Mesenchymal stem cell (in vitro differentiated cells and primary cell): ENCODE measurements around the gene NIPBL.

Experiments
- DNase-seq: peaks from one replicate; pipeline ENCODE4 v3.0.0-alpha.2; 2013
- H2AFZ ChIP-seq: one replicate; pipeline ENCODE4 v1.6.1; 2013; ENCODE audit warnings: low read depth, mild to moderate bottlenecking, control low read depth, inconsistent platforms, low read length, moderate library complexity
- H2AK5ac ChIP-seq: 2 replicates; pipeline ENCODE4 v1.6.1; 2013; ENCODE audit warnings: low read length, moderate library complexity, mild to moderate bottlenecking, inconsistent platforms; ENCODE audit not compliant: severe bottlenecking
- H2BK120ac ChIP-seq: one replicate; pipeline ENCODE4 v1.6.1; 2013; ENCODE audit warnings: low read depth, mild to moderate bottlenecking, inconsistent platforms, low read length, moderate library complexity
- H2BK12ac ChIP-seq, 2 experiments: one replicate each; pipeline ENCODE4 v1.6.1; 2013; ENCODE audit warnings: inconsistent platforms in 2 of 2, low read length in 2 of 2, mild to moderate bottlenecking in 2 of 2, moderate library complexity in 2 of 2, control low read depth in 1 of 2
- H2BK15ac ChIP-seq: one replicate; pipeline ENCODE4 v1.6.1; 2013; ENCODE audit warnings: mild to moderate bottlenecking, low read depth, inconsistent platforms; ENCODE audit not compliant: poor library complexity, severe bottlenecking
- H2BK5ac ChIP-seq: 2 replicates; pipeline ENCODE4 v1.6.1; 2013; ENCODE audit warnings: low read depth, mild to moderate bottlenecking, low read length, control low read depth, inconsistent platforms; ENCODE audit not compliant: poor library complexity, severe bottlenecking
- H3K14ac ChIP-seq, 2 experiments: one replicate each; pipeline ENCODE4 v1.6.1; 2013; ENCODE audit warnings: inconsistent platforms in 2 of 2, low read length in 2 of 2, control low read depth in 1 of 2, mild to moderate bottlenecking in 1 of 2, moderate library complexity in 1 of 2
- H3K18ac ChIP-seq, 2 experiments: one replicate each; pipeline ENCODE4 v1.6.1; 2013; ENCODE audit warnings: inconsistent platforms in 2 of 2, low read length in 2 of 2, control low read depth in 1 of 2, low read depth in 1 of 2, mild to moderate bottlenecking in 1 of 2
- H3K23ac ChIP-seq, 2 experiments: one replicate each; pipeline ENCODE4 v1.6.1; 2013; ENCODE audit warnings: inconsistent platforms in 2 of 2, low read length in 2 of 2, mild to moderate bottlenecking in 2 of 2, moderate library complexity in 2 of 2, control low read depth in 1 of 2
- H3K27ac ChIP-seq: 2 replicates; pipeline ENCODE4 v1.5.1; 2013; ENCODE audit warnings: mild to moderate bottlenecking, moderate library complexity, low read length, control low read depth, inconsistent platforms; ENCODE audit not compliant: poor library complexity, severe bottlenecking
- H3K27me3 ChIP-seq, 2 experiments: 2 replicates each; pipeline versions ENCODE4 v1.6.1 to v1.7.0; 2013; ENCODE audit warnings: low read length in 2 of 2, mild to moderate bottlenecking in 2 of 2, moderate library complexity in 2 of 2, control low read depth in 1 of 2, inconsistent platforms in 1 of 2; ENCODE audit not compliant: control insufficient read depth in 1 of 2, insufficient read depth in 1 of 2
- H3K36me3 ChIP-seq, 2 experiments: 2 replicates each; pipeline versions ENCODE4 v1.6.1 to v1.7.0; 2013; ENCODE audit warnings: low read length in 2 of 2, control low read depth in 1 of 2, inconsistent platforms in 1 of 2, low read depth in 1 of 2, mild to moderate bottlenecking in 1 of 2; ENCODE audit not compliant: insufficient read depth in 2 of 2, control insufficient read depth in 1 of 2
- H3K4ac ChIP-seq, 2 experiments: one replicate each; pipeline ENCODE4 v1.6.1; 2013; ENCODE audit warnings: inconsistent platforms in 2 of 2, low read length in 2 of 2, mild to moderate bottlenecking in 2 of 2, moderate library complexity in 2 of 2, control low read depth in 1 of 2, low read depth in 1 of 2
- H3K4me1 ChIP-seq: 2 replicates; pipeline ENCODE4 v1.6.1; 2013; ENCODE audit warnings: low read depth, low read length, control low read depth; ENCODE audit not compliant: control insufficient read depth, insufficient read depth
- H3K4me2 ChIP-seq: 2 replicates; pipeline ENCODE4 v1.6.1; 2013; ENCODE audit warnings: low read length, mild to moderate bottlenecking, inconsistent platforms; ENCODE audit not compliant: poor library complexity, severe bottlenecking
- H3K4me3 ChIP-seq, 2 experiments: 2 replicates each; pipeline versions ENCODE4 v1.5.1 to v1.7.0; 2013; ENCODE audit warnings: low read length in 2 of 2, mild to moderate bottlenecking in 2 of 2, control low read depth in 1 of 2, low read depth in 1 of 2; ENCODE audit not compliant: insufficient read depth in 1 of 2
- H3K79me1 ChIP-seq: replicated peaks from 2 replicates; pipeline ENCODE4 v1.6.1; 2013; ENCODE audit warnings: mild to moderate bottlenecking, control low read depth, low read length, inconsistent platforms; ENCODE audit not compliant: poor library complexity, severe bottlenecking
- H3K9ac ChIP-seq: 2 replicates; pipeline ENCODE4 v1.7.0; 2013; ENCODE audit warnings: mild to moderate bottlenecking, low read length, moderate library complexity
- H3K9me3 ChIP-seq: 2 replicates; pipeline ENCODE4 v1.7.0; 2013; ENCODE audit warnings: mild to moderate bottlenecking, low read length; ENCODE audit not compliant: control insufficient read depth
- H4K8ac ChIP-seq: one replicate; pipeline ENCODE4 v1.6.1; 2013; ENCODE audit warnings: inconsistent platforms, mild to moderate bottlenecking, low read length, moderate library complexity
- H4K91ac ChIP-seq: one replicate; pipeline ENCODE4 v1.6.1; 2013; ENCODE audit warnings: mild to moderate bottlenecking, low read length, inconsistent platforms
- WGBS: methylation state at CpG from one replicate; pipeline ENCODE4 v1.1.7; 2013; ENCODE audit warnings: mixed read lengths; 5-methylcytosine and 5-hydroxymethylcytosine counted together

Gene NIPBL

GRCh38 chr5:37112383-37112991, 235.9 kb downstream of the NIPBL start:
- H3K4me3 ChIP-seq: no peak overlapping the region
- H3K23ac ChIP-seq: no peak overlapping the region
- H3K9ac ChIP-seq: no peak overlapping the region
- no peak overlapping the region for H4K91ac ChIP-seq
- peaks cover 3% of the 10 kb centered on the region for H3K79me1 ChIP-seq
- no peak for DNase-seq
- no peak overlapping the region for H2BK12ac ChIP-seq
- H3K14ac ChIP-seq: no peak overlapping the region
- H2BK120ac ChIP-seq: no peak overlapping the region
- H3K27me3 ChIP-seq: no peaks in the 10 kb centered on the region
- H3K4me1 ChIP-seq: peaks cover under 1% of the 10 kb centered on the region
- no peak overlapping the region for H2BK5ac ChIP-seq
- no peak overlapping the region for H2AFZ ChIP-seq
- no peak overlapping the region for H3K4me2 ChIP-seq
- WGBS: 92% methylated on average over 1 of the region's 3 CpGs
- H3K27ac ChIP-seq: no peak overlapping the region
- no peak overlapping the region for H4K8ac ChIP-seq
- no peaks in the 10 kb centered on the region for H3K9me3 ChIP-seq
- no peak overlapping the region for H2AK5ac ChIP-seq
- H3K36me3 ChIP-seq: peaks cover 6 to 86% of the 10 kb centered on the region in 2 experiments
- H3K4ac ChIP-seq: no peak overlapping the region
- H3K18ac ChIP-seq: no peak overlapping the region
- H2BK15ac ChIP-seq: no peak overlapping the region
